MM.1S (cell line): ENCODE results near the gene EVA1A.

Experiments
- DNase-seq: peaks from one replicate; pipeline ENCODE4 v3.0.0-alpha.2; 2015
- H2AFZ ChIP-seq: fragments of 300-600 bp; sonication (generic); 2 replicates; pipeline ENCODE4 v1.6.0; 2016; ENCODE audit warnings: antibody characterized with exemption, low read length
- H3F3A ChIP-seq: fragments of 300-600 bp; sonication (generic); 2 replicates; pipeline ENCODE4 v1.6.1; 2016; ENCODE audit warnings: mild to moderate bottlenecking, antibody characterized with exemption, low read length, moderate library complexity, mixed read lengths; ENCODE audit not compliant: insufficient read depth
- H3K27ac ChIP-seq: fragments of 300-600 bp; sonication (generic); 2 replicates; pipeline ENCODE4 v1.5.1; 2016; ENCODE audit warnings: mild to moderate bottlenecking, low read length
- H3K27me3 ChIP-seq: fragments of 300-600 bp; sonication (generic); replicated peaks from 2 replicates; pipeline ENCODE4 v1.6.0; 2016; ENCODE audit warnings: low read length; ENCODE audit not compliant: insufficient read depth
- H3K36me3 ChIP-seq: fragments of 300-600 bp; sonication (generic); replicated peaks from 2 replicates; pipeline ENCODE4 v1.6.1; 2016; ENCODE audit warnings: mild to moderate bottlenecking, low read length, mixed read lengths; ENCODE audit not compliant: insufficient read depth
- H3K4me1 ChIP-seq: fragments of 300-600 bp; sonication (generic); 2 replicates; pipeline ENCODE4 v1.6.1; 2016; ENCODE audit warnings: low read length, mixed read lengths
- H3K4me2 ChIP-seq: fragments of 300-600 bp; sonication (generic); 2 replicates; pipeline ENCODE4 v1.6.0; 2016; ENCODE audit warnings: low read depth, low read length
- H3K4me3 ChIP-seq: fragments of 300-600 bp; sonication (generic); 2 replicates; pipeline ENCODE4 v1.5.1; 2016; ENCODE audit warnings: low read length, mixed read lengths
- H3K79me2 ChIP-seq: fragments of 300-600 bp; sonication (generic); 2 replicates; pipeline ENCODE4 v1.6.1; 2016; ENCODE audit warnings: mixed run types, low read length, mixed read lengths
- H3K9ac ChIP-seq: fragments of 300-600 bp; sonication (generic); 2 replicates; pipeline ENCODE4 v1.6.1; 2016; ENCODE audit warnings: low read length, mixed read lengths
- H3K9me2 ChIP-seq: fragments of 300-600 bp; sonication (generic); replicated peaks from 2 replicates; pipeline ENCODE4 v1.6.1; 2016; ENCODE audit warnings: mild to moderate bottlenecking, low read length, mixed read lengths; ENCODE audit not compliant: insufficient read depth
- H3K9me3 ChIP-seq: fragments of 300-600 bp; sonication (generic); replicated peaks from 2 replicates; pipeline ENCODE4 v1.6.1; 2016; ENCODE audit warnings: mild to moderate bottlenecking, low read length, mixed read lengths; ENCODE audit not compliant: insufficient read depth
- H4K20me1 ChIP-seq: fragments of 300-600 bp; sonication (generic); 2 replicates; pipeline ENCODE4 v1.6.1; 2016; ENCODE audit warnings: mild to moderate bottlenecking, low read length, moderate library complexity, mixed read lengths; ENCODE audit not compliant: insufficient read depth
- CTCF ChIP-seq: fragments of 300-600 bp; sonication (generic); IDR thresholded peaks from 2 replicates; pipeline ENCODE4 v1.5.1; 2016; ENCODE audit warnings: antibody characterized with exemption, low read length, mixed read lengths
- EZH2 ChIP-seq: fragments of 300-600 bp; sonication (generic); optimal IDR thresholded peaks from 2 replicates; pipeline ENCODE3; 2017; ENCODE audit warnings: low read depth, mild to moderate bottlenecking, antibody characterized with exemption, low read length, mixed read lengths
- EZH2phosphoT487 ChIP-seq: fragments of 300-600 bp; sonication (generic); IDR thresholded peaks from 2 replicates; pipeline ENCODE4 v1.6.1; 2018; ENCODE audit warnings: antibody characterized with exemption, low read length

EVA1A gene

GRCh38 chr2:75533135-75533534 lies 27.6 kb downstream of the EVA1A start:
- no peak for DNase-seq
- H3K9ac ChIP-seq, result no peak overlapping the region
- no peak overlapping the region for H3K4me3 ChIP-seq
- no peak for TF ChIP-seq EZH2phosphoT487
- no peak for TF ChIP-seq EZH2
- no peak for TF ChIP-seq CTCF
- no peaks in the 10 kb centered on the region for H3F3A ChIP-seq
- no peaks in the 10 kb centered on the region for H3K9me2 ChIP-seq
- H3K36me3 ChIP-seq, result no peaks in the 10 kb centered on the region
- H3K4me1 ChIP-seq, result no peaks in the 10 kb centered on the region
- no peaks in the 10 kb centered on the region for H3K27me3 ChIP-seq
- no peak overlapping the region for H2AFZ ChIP-seq
- H3K27ac ChIP-seq, result no peak overlapping the region
- no peaks in the 10 kb centered on the region for H4K20me1 ChIP-seq
- H3K79me2 ChIP-seq, result no peaks in the 10 kb centered on the region
- H3K9me3 ChIP-seq, result no peaks in the 10 kb centered on the region
- H3K4me2 ChIP-seq, result no peak overlapping the region

DNA sequence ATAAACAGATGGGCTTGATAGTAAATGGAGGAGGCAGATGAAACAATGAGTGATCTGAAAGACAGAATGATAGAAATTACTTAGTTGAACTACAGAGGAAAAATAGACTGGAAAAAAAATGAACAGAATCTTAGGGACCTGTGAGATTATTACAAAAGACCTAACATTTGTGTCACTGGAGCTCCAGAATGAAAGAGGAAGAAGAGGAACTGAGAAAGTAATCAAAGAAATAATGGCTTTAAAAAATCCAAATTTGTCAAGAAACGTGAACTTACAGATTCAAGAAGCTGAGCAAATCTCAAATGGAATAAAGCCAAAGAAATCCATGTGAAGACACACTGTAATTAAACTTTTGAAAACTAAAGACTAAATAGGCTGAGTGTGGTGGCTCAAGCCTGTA lies 28.3 kb downstream of the EVA1A start:
- TF ChIP-seq EZH2phosphoT487 (no peak), EZH2 (no peak), CTCF (no peak)

GRCh38 chr2:75528221-75528977 lies 32.3 kb downstream of the EVA1A start:
- no peaks in the 10 kb centered on the region for H3K79me2 ChIP-seq

More for the DNA sequence above, 28.3 kb downstream of the EVA1A start:
- Histone ChIP-seq H2AFZ (no peak overlapping the region), H3K36me3 (no peaks in the 10 kb centered on the region), H3K4me3 (no peak overlapping the region), H3K27ac (no peak overlapping the region), H3K9me3 (no peaks in the 10 kb centered on the region), H3K4me1 (no peaks in the 10 kb centered on the region), H3K4me2 (no peak overlapping the region), H4K20me1 (no peaks in the 10 kb centered on the region), H3K79me2 (no peaks in the 10 kb centered on the region), H3F3A (no peaks in the 10 kb centered on the region), H3K9me2 (no peaks in the 10 kb centered on the region), H3K27me3 (no peaks in the 10 kb centered on the region), H3K9ac (no peak overlapping the region)
- DNase-seq, result no peak

More at GRCh38 chr2:75528221-75528977, 32.3 kb downstream of the EVA1A start:
- Histone ChIP-seq H3K36me3 (no peaks in the 10 kb centered on the region), H3K27me3 (no peaks in the 10 kb centered on the region), H2AFZ (no peak overlapping the region), H3K9me2 (no peaks in the 10 kb centered on the region), H3K9ac (no peak overlapping the region), H4K20me1 (no peaks in the 10 kb centered on the region), H3K4me2 (no peak overlapping the region), H3F3A (no peaks in the 10 kb centered on the region), H3K4me3 (no peak overlapping the region), H3K27ac (no peak overlapping the region), H3K4me1 (no peaks in the 10 kb centered on the region), H3K9me3 (no peaks in the 10 kb centered on the region)
- DNase-seq, result no peak
- TF ChIP-seq EZH2 (no peak), EZH2phosphoT487 (no peak), CTCF (no peak)
